Airway epithelial cell (primary cell): Measurements from ENCODE around the gene NPAS3. TPM values are rescaled to one million over a fixed set of nuclear protein-coding genes. Genes with fewer than 3 reads are reported as not detected.

Experiments used
- total RNA-seq: library from RNA; depleted of rRNA; stranded (reverse); fragments of >200 nt; gene quantifications from 2 replicates; pipeline ENCODE4 v1.2.3, GENCODE V29; 2015

The NPAS3 gene
- not detected in 2 replicates for total RNA-seq

DNA sequence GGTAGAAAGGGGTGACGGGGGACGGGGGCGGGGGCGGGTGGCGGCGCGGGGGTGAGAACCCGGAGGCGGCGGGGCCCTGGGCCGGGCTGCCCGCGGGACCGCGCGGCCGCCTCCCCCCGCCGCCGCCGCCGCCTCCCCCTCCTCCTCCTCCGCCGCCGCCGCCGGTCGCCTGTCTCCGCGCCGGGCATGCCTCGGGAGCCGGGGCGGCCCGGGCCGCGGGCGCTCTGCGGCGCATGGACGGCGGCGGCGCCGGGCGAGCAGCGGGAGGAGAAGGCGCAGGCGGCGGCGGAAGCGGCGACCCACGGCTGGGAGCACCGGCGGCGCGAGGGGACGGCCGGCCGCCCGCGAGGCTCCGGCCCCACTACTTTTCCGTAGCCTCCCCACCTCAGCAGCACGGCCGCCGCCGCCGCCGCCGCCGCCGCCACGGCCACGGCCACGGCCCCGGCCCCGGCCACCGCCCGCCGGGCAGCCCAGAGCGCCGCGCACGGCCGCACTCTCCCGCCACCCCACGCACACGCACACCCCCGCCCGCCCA lies at the start of gene NPAS3:
Gene NPAS3, plus strand, starts transcription at position 161 of the 535 bp plus-strand sequence.

